MM.1S (cell line): ENCODE results near the gene EIF2A.

Source experiments
- CTCF ChIP-seq: fragments of 300-600 bp; sonication (generic); IDR thresholded peaks from 2 replicates; pipeline ENCODE4 v1.5.1; 2016; ENCODE audit warnings: antibody characterized with exemption, low read length, mixed read lengths
- EZH2 ChIP-seq: fragments of 300-600 bp; sonication (generic); optimal IDR thresholded peaks from 2 replicates; pipeline ENCODE3; 2017; ENCODE audit warnings: low read depth, mild to moderate bottlenecking, antibody characterized with exemption, low read length, mixed read lengths
- EZH2phosphoT487 ChIP-seq: fragments of 300-600 bp; sonication (generic); IDR thresholded peaks from 2 replicates; pipeline ENCODE4 v1.6.1; 2018; ENCODE audit warnings: antibody characterized with exemption, low read length

- TF ChIP-seq CTCF: no peak
- no peak for TF ChIP-seq EZH2phosphoT487
- TF ChIP-seq EZH2: no peak
Observed at GRCh38 chr3:150519026-150519425, 27.6 kb upstream of the EIF2A start.
